ENCODE measurements around the gene GOLGA6L10. TPM values are rescaled to one million over a fixed set of nuclear protein-coding genes. Genes with fewer than 3 reads are reported as not detected.

The GOLGA6L10 gene
- total RNA-seq, 1 donor from 2014 or later = 3.4 TPM

DNA sequence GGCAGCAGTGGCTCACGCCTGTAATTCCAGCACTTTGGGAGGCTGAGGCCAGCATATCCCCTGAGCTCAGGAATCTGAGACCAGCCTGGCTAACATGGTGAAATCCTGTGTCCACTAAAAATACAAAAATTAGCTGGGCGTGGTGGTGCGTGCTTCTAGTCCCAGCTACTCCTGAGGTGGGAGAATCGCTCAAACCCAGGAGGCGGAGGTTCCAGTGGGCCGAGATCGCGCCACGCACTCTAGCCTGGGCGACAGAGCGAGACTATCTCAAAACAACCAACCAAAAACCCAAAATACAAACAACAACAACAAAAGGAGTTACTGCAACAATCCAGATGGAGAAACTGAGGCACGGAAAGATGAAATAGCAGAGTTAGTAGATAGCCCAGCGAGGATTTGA is 51.2 kb downstream of the GOLGA6L10 start:
- no peaks in the 10 kb centered on the region for H3K36me3 ChIP-seq
- no peaks in the 10 kb centered on the region for H3K27me3 ChIP-seq
- H3K27ac ChIP-seq = no peak overlapping the region
- TF ChIP-seq POLR2AphosphoS5 (IDR thresholded peaks at IDR 0.05; ENCODE audit: insufficient read depth in 1 of 2, low read depth in 1 of 2) (no peak), POLR2A (IDR thresholded peaks at IDR 0.05) (no peak)
- TF ChIP-seq, protein P1, sequence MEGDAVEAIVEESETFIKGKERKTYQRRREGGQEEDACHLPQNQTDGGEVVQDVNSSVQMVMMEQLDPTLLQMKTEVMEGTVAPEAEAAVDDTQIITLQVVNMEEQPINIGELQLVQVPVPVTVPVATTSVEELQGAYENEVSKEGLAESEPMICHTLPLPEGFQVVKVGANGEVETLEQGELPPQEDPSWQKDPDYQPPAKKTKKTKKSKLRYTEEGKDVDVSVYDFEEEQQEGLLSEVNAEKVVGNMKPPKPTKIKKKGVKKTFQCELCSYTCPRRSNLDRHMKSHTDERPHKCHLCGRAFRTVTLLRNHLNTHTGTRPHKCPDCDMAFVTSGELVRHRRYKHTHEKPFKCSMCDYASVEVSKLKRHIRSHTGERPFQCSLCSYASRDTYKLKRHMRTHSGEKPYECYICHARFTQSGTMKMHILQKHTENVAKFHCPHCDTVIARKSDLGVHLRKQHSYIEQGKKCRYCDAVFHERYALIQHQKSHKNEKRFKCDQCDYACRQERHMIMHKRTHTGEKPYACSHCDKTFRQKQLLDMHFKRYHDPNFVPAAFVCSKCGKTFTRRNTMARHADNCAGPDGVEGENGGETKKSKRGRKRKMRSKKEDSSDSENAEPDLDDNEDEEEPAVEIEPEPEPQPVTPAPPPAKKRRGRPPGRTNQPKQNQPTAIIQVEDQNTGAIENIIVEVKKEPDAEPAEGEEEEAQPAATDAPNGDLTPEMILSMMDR (IDR thresholded peaks at IDR 0.05) = no peak
- no peaks in the 10 kb centered on the region for H3K4me1 ChIP-seq
- DNase-seq (ENCODE audit: extremely low spot score in 2 of 2) = no peak
- H3K9me3 ChIP-seq = no peaks in the 10 kb centered on the region
- intact Hi-C loops (cut with DNase I) = no loop called here
- no peak overlapping the region for H3K4me3 ChIP-seq

DNA sequence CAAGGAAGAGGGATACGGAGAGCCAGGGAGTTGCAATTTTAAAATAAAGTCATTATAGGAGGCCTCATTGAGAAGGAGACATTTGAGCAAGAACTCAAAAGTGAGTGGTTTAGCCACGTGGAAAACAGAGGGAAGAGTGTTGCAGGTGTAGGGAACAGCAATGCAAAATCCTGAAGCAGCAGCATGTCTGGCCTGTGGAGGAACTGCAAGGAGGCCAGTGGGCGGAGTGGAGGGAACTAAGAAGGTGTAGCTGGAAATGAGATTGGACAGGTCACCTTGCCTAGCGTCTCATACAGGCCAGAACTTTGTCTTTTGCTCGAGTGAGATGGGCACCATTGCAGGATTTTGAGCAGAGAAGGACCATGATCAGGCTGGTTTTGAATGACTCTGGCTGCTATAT is 51.7 kb downstream of the GOLGA6L10 start:
- DNase-seq (ENCODE audit: extremely low spot score in 2 of 2) = no peak
- H3K4me3 ChIP-seq = no peak overlapping the region
- intact Hi-C loops (cut with DNase I) = no loop called here

DNA sequence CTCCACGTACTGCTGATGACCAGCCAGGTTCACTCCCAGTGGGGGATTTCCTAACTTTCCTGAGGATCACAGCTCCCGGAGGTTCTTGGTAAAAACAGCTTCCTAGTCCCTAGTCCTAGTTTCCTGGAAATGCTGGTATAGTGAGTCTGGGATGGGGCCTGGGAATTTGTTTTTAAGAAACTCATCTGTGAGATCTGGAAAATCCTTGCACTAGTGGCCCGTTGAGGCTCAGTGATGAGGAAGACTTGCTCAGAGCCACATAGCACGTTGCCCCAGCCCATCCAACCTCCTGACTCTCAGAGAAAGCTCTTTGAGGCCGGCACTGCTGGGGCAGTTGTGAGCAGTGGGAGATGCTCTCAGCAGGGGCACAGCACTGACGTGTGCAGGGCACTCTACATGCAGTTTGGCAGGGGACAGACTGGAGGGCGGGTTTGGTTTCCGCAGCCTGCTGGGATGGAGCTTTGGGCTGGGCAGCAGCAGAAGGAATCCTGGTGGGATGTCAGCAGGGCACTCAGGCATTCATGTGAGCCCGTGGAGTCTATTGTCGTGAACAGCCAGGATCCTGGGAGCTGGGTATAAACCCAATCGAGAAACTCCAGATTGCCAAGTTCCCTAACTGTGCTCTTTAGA is 55.1 kb downstream of the GOLGA6L10 start:
- DNase-seq (ENCODE audit: extremely low spot score in 2 of 2) = no peak
- intact Hi-C loops (cut with DNase I) = no loop called here
- H3K36me3 ChIP-seq = no peaks in the 10 kb centered on the region
- H3K9me3 ChIP-seq = no peaks in the 10 kb centered on the region
- no peaks in the 10 kb centered on the region for H3K27me3 ChIP-seq
- no peaks in the 10 kb centered on the region for H3K4me1 ChIP-seq
- TF ChIP-seq, protein P1 (IDR thresholded peaks at IDR 0.05) = no peak
- TF ChIP-seq POLR2AphosphoS5 (IDR thresholded peaks at IDR 0.05; ENCODE audit: insufficient read depth in 1 of 2, low read depth in 1 of 2) (no peak), POLR2A (IDR thresholded peaks at IDR 0.05) (no peak)
- H3K4me3 ChIP-seq = no peak overlapping the region
- H3K27ac ChIP-seq = no peak overlapping the region

More for the DNA sequence above, 51.7 kb downstream of the GOLGA6L10 start:
- Histone ChIP-seq H3K4me1 (no peaks in the 10 kb centered on the region), H3K27me3 (no peaks in the 10 kb centered on the region), H3K9me3 (no peaks in the 10 kb centered on the region), H3K36me3 (no peaks in the 10 kb centered on the region), H3K27ac (no peak overlapping the region)
- TF ChIP-seq POLR2A (IDR thresholded peaks at IDR 0.05) (no peak), POLR2AphosphoS5 (IDR thresholded peaks at IDR 0.05; ENCODE audit: insufficient read depth in 1 of 2, low read depth in 1 of 2) (no peak)
- TF ChIP-seq, protein P1 (IDR thresholded peaks at IDR 0.05) = no peak

DNA sequence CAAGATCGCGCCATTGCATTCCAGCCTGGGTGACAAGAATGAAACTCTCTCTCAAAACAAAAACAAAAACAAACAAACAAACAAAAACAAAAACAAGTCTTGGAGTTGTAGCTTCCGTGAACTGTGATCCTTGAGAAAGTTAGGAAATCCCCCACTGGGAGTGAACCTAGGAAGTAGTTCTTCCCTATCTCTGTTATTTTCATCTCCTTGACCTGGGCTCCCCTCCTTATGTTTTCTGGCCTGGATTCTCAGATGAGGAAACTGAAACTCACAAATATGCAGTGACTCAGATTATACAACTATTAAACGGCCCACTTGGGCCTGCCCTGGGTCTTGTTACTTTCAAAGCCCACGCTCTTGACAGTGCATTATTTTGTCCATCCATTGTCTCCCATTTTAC is 57.0 kb downstream of the GOLGA6L10 start:
- Histone ChIP-seq H3K9me3 (no peaks in the 10 kb centered on the region), H3K27ac (no peak overlapping the region), H3K36me3 (no peaks in the 10 kb centered on the region), H3K27me3 (no peaks in the 10 kb centered on the region), H3K4me1 (no peaks in the 10 kb centered on the region), H3K4me3 (no peak overlapping the region)
- no peak for TF ChIP-seq POLR2A (IDR thresholded peaks at IDR 0.05)
- no peak for TF ChIP-seq POLR2AphosphoS5 (IDR thresholded peaks at IDR 0.05; ENCODE audit: insufficient read depth in 1 of 2, low read depth in 1 of 2)
- TF ChIP-seq, protein P1 (IDR thresholded peaks at IDR 0.05) = no peak
- intact Hi-C loops (cut with DNase I) = no loop called here
- no peak for DNase-seq (ENCODE audit: extremely low spot score in 2 of 2)

Other genes with a start within 250 kb of the GOLGA6L10 start
- 13.3 TPM for gene EFL1, start 86.7 kb downstream of the GOLGA6L10 start, total RNA-seq
- gene SAXO2, start 86.7 kb downstream of the GOLGA6L10 start, total RNA-seq = not detected
- gene GOLGA6L9, start 80.3 kb upstream of the GOLGA6L10 start, total RNA-seq = 9.3 TPM
- gene RPS17, start 191.0 kb upstream of the GOLGA6L10 start, total RNA-seq = 1,829 TPM

Data from vagina (tissue), 2 donors.